ENCODE data around the gene B3GNT8. TPM values are rescaled to one million over a fixed set of nuclear protein-coding genes. Genes with fewer than 3 reads are reported as not detected.
A peak's percentile ranks its signal among the peaks of the same experiment; 100 is the strongest.

Gene B3GNT8
- total and polyA plus RNA-seq, 9 of the 15 experiments (the other 6 are each of a cell fraction or from before 2014, with no cell fraction given): 0.11 to 2.9 (median 0.65) TPM; not detected in 2

DNA sequence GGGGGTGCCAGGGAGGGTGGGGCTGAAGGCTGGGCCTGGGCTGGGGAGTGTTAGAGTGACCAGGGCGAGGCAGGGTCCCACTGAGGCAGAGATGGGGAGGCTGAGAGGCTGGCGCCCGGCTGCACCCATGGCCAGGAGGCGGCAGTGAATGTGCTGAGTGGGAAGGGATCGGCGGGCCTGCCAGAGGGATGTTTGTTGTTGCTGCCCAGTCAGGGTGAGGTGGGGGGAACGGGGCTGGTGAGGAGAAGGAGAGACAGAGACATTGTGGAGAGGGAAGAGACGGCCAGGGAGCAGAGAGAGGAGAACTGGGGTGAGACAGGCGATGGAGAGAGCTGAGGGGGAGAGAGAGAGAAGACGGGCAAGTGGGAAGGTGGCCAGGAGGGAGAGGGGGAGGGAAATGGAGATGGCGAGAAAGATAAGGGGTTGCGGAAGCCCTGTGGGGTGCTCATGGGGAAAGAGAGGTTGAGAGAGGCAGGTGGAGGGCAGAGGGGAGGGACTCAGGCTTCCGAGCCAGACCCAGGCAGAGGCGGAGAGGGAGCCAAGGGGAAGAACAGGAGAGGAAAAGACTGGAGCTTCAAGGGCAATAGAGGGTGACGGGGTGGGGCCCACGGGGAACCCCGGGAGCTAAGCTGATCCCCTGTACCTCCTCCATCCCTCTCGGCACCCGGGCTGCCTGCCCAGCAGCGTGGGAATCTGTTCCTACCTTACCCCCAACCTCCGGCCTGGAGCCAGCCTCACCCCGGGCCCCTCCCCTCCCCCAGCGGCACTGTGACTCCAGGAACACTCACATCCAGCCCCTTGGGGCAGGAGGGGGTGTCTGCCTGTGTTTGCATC lies 690 bp upstream of the B3GNT8 start (continued):
- TF ChIP-seq ZBTB26 (CRISPR knock-in tag; IDR thresholded peaks at IDR 0.05) (peak; percentile 97), CAMTA2 (CRISPR knock-in tag; conservative IDR thresholded peaks at IDR 0.05) (no peak), TRIM25 (IDR thresholded peaks at IDR 0.05; ENCODE audit: borderline replicate concordance) (peak; percentile 46; the same call in 1 of the 2 replicates), BHLHE40 (IDR thresholded peaks at IDR 0.05; ENCODE audit: low read length) (no peak; the same call in 1 of the 2 replicates), DPF2 (IDR thresholded peaks at IDR 0.05) (peak; percentile 87), ZFP1 (CRISPR knock-in tag; IDR thresholded peaks at IDR 0.05) (no peak), XRCC4 (IDR thresholded peaks at IDR 0.05; ENCODE audit: extremely low read depth, insufficient read depth, insufficient read length) (no peak), ZEB2 (IDR thresholded peaks at IDR 0.05) (peak; percentile 62; the same call in 1 of the 2 replicates), EWSR1 (IDR thresholded peaks at IDR 0.05; ENCODE audit: borderline replicate concordance, low read depth, partially characterized antibody) (no peak), IRF1 (CRISPR knock-in tag; IDR thresholded peaks at IDR 0.05; ENCODE audit: borderline replicate concordance) (no peak), ZNF217 (CRISPR knock-in tag; IDR thresholded peaks at IDR 0.05) (no peak), HDGF (IDR thresholded peaks at IDR 0.05) (peak; percentile 97), DDX20 (tag; IDR thresholded peaks at IDR 0.05; ENCODE audit: low read depth) (no peak), ZNF511 (CRISPR knock-in tag; IDR thresholded peaks at IDR 0.05) (no peak), PHF20 (IDR thresholded peaks at IDR 0.05; ENCODE audit: partially characterized antibody) (peak; percentile 55), HINFP (tag; conservative IDR thresholded peaks at IDR 0.05; ENCODE audit: low read depth) (no peak), PHB2 (IDR thresholded peaks at IDR 0.05; ENCODE audit: low read depth) (0 out of 2 replicates have a peak, but pooled peaks have one; percentile 55), ZNF830 (CRISPR knock-in tag; IDR thresholded peaks at IDR 0.05) (0 out of 2 replicates have a peak, but pooled peaks have one; percentile 1)

Measured in K562 (cell line).